ENCODE data around the gene CYP2C8. TPM values are rescaled to one million over a fixed set of nuclear protein-coding genes. Genes with fewer than 3 reads are reported as not detected.

The CYP2C8 gene
- not detected in 5 replicates for total RNA-seq (2022; extraction: Qiagen RNA extraction; ENCODE audit: low read depth)

GRCh38 chr10:95069286-95069685, at the start of gene CYP2C8:
Gene CYP2C8, minus strand, starts transcription at chr10:95069497. Its CDS starts 95 bp downstream, at chr10:95069402.

Other genes with a start within 250 kb of the CYP2C8 start
- not detected in 5 replicates for gene CYP2C9, start 130.8 kb downstream of the CYP2C8 start, total RNA-seq (2022; extraction: Qiagen RNA extraction; ENCODE audit: low read depth)
- gene ACSM6, start 124.7 kb upstream of the CYP2C8 start, total RNA-seq (2022; extraction: Qiagen RNA extraction; ENCODE audit: low read depth): not detected in 5 replicates
- gene PDLIM1, start 221.5 kb upstream of the CYP2C8 start, total RNA-seq (2022; extraction: Qiagen RNA extraction; ENCODE audit: low read depth): 221 to 244 TPM (median 231 TPM) in 5 replicates

Measured in A549 treated with GW870086 at 1 μM for 4 hours (cell line).